NCI-H128 (cell line): ENCODE data around the gene ANKRD24.
"Not testable (repeated sequence)": the region's sequence is repeated elsewhere in the genome, so short reads cannot be mapped to it uniquely, and the experiment has no call there.

Experiments
- DNase-seq: peaks from one replicate; lab custom pipeline; 2025; ENCODE audit not compliant: unreplicated experiment; lab: John Stamatoyannopoulos, UW

The ANKRD24 gene

GRCh38 chr19:4197625-4198466 lies 15.4 kb downstream of the ANKRD24 start:
- no peak for DNase-seq

- DNase-seq: no peak
Observed at GRCh38 chr19:4198467-4199126, 16.1 kb downstream of the ANKRD24 start.

GRCh38 chr19:4199699-4200293 lies 17.3 kb downstream of the ANKRD24 start:
- no peak for DNase-seq

GRCh38 chr19:4200940-4201542 lies 18.6 kb downstream of the ANKRD24 start:
- DNase-seq: no peak

GRCh38 chr19:4201798-4202197 lies 19.3 kb downstream of the ANKRD24 start:
- DNase-seq: no peak

GRCh38 chr19:4206818-4207484 lies 24.5 kb downstream of the ANKRD24 start:
- no peak for DNase-seq

GRCh38 chr19:4208385-4209094 lies 26.1 kb downstream of the ANKRD24 start:
- no peak for DNase-seq

- no peak for DNase-seq
Observed at GRCh38 chr19:4210166-4210731, 27.8 kb downstream of the ANKRD24 start.

GRCh38 chr19:4213116-4213515 lies 30.6 kb downstream of the ANKRD24 start:
- DNase-seq: no peak

- no peak for DNase-seq
Observed at GRCh38 chr19:4215807-4216206, 33.3 kb downstream of the ANKRD24 start.

- no peak for DNase-seq
Observed at GRCh38 chr19:4216846-4217245, 34.4 kb downstream of the ANKRD24 start.

GRCh38 chr19:4217429-4218264 lies 35.2 kb downstream of the ANKRD24 start:
- no peak for DNase-seq

- not testable (repeated sequence) for DNase-seq
Observed at GRCh38 chr19:4218523-4218922, 36.0 kb downstream of the ANKRD24 start.

- no peak for DNase-seq
Observed at GRCh38 chr19:4220188-4220587, 37.7 kb downstream of the ANKRD24 start.

GRCh38 chr19:4224470-4224869 lies 42.0 kb downstream of the ANKRD24 start:
- DNase-seq: no peak

GRCh38 chr19:4225885-4226284 lies 43.4 kb downstream of the ANKRD24 start:
- DNase-seq: no peak

- DNase-seq: no peak
Observed at GRCh38 chr19:4227771-4228170, 45.3 kb downstream of the ANKRD24 start.

GRCh38 chr19:4228765-4229178 lies 46.3 kb downstream of the ANKRD24 start:
- DNase-seq: no peak
